Esophagus squamous epithelium (tissue), 4 donors: Measurements from ENCODE around the gene COQ8A.

Experiments used
- CTCF ChIP-seq, 6 experiments: fragments of 450-650 bp in 4 of 6; fragments of 200-600 bp in 2 of 6; sonication (generic) in 2 of 6; IDR thresholded peaks; one replicate each; pipeline ENCODE4 v1.5.1; 2016 to 2019; ENCODE audit warnings: antibody characterized with exemption in 6 of 6, mild to moderate bottlenecking in 4 of 6, moderate library complexity in 4 of 6
- POLR2A ChIP-seq, 4 donors: fragments of 450-650 bp; IDR thresholded peaks; one replicate each; pipeline ENCODE4 v1.6.1; 2017; ENCODE audit warnings: antibody characterized with exemption in 4 of 4, mild to moderate bottlenecking in 4 of 4, moderate library complexity in 3 of 4

- no peak for TF ChIP-seq POLR2A (IDR thresholded peaks at IDR 0.05)
- TF ChIP-seq CTCF (IDR thresholded peaks at IDR 0.05): no peak
Observed at GRCh38 chr1:226960944-226961765, 21.1 kb downstream of the COQ8A start.
